ENCODE data around the gene SPTLC3.

GRCh38 chr20:13054011-13054410 lies 45.2 kb downstream of the SPTLC3 start:
- TF ChIP-seq CTCF (IDR thresholded peaks at IDR 0.05), result no peak
- no peak for TF ChIP-seq POLR2A (IDR thresholded peaks at IDR 0.05)
